Measurements from ENCODE around the gene TINAGL1. TPM values are rescaled to one million over a fixed set of nuclear protein-coding genes. Genes with fewer than 3 reads are reported as not detected.
A peak's percentile ranks its signal among the peaks of the same experiment; 100 is the strongest.
"Not testable (repeated sequence)": the region's sequence is repeated elsewhere in the genome, so short reads cannot be mapped to it uniquely, and the experiment has no call there.

The TINAGL1 gene
- total and polyA plus RNA-seq, 2 experiments from 2014 or later: 1.1 to 3.5 TPM

GRCh38 chr1:31586376-31587327 is 10.3 kb downstream of the TINAGL1 start:
- Histone ChIP-seq H3K9me3 (ENCODE audit: low read depth) (no peaks in the 10 kb centered on the region), H3K79me2 (ENCODE audit: insufficient read depth) (no peaks in the 10 kb centered on the region), H3K9ac (no peak overlapping the region), H4K20me1 (ENCODE audit: insufficient read depth) (no peaks in the 10 kb centered on the region), H3K9me2 (ENCODE audit: insufficient read depth) (no peaks in the 10 kb centered on the region), H3K4me3 (no peak overlapping the region), H3K27me3 (replicated peaks; ENCODE audit: insufficient read depth) (no peaks in the 10 kb centered on the region), H3F3A (ENCODE audit: insufficient read depth) (peaks cover 8% of the 10 kb centered on the region; the same call in 1 of the 2 replicates), H3K4me2 (ENCODE audit: unreplicated experiment) (no peak overlapping the region), H3K4me1 (ENCODE audit: insufficient read depth) (peaks cover 12% of the 10 kb centered on the region), H3K27ac (no peak overlapping the region), H2AFZ (no peak overlapping the region), H3K36me3 (ENCODE audit: low read depth) (no peaks in the 10 kb centered on the region)
- WGBS, 2 experiments (ENCODE audit: low coverage in 1 of 2, low lambda C conversion rate in 2 of 2, missing lambda C conversion rate in 2 of 2): 34 to 38% methylated on average over 39 to 40 of the region's 47 CpGs
- no peak for DNase-seq
- in situ Hi-C loops (cut with MboI): no loop called here
- no peak for TF ChIP-seq EZH2phosphoT487 (IDR thresholded peaks at IDR 0.05; ENCODE audit: insufficient read depth, low read depth)
- TF ChIP-seq EZH2 (IDR thresholded peaks at IDR 0.05; ENCODE audit: insufficient read depth, poor library complexity, severe bottlenecking): no peak

- H3K4me3 ChIP-seq; H3K27ac ChIP-seq; H4K20me1 ChIP-seq (ENCODE audit: insufficient read depth); H3K36me3 ChIP-seq (ENCODE audit: low read depth); H3K79me2 ChIP-seq (ENCODE audit: insufficient read depth); H3K4me2 ChIP-seq (ENCODE audit: unreplicated experiment); H3K4me1 ChIP-seq (ENCODE audit: insufficient read depth); H3K9ac ChIP-seq; in situ Hi-C loops (cut with MboI); H3K9me3 ChIP-seq (ENCODE audit: low read depth); H3F3A ChIP-seq (ENCODE audit: insufficient read depth); H3K9me2 ChIP-seq (ENCODE audit: insufficient read depth); DNase-seq; H3K27me3 ChIP-seq (replicated peaks; ENCODE audit: insufficient read depth); H2AFZ ChIP-seq: not testable (repeated sequence)
- WGBS, 2 experiments (ENCODE audit: low coverage in 1 of 2, low lambda C conversion rate in 2 of 2, missing lambda C conversion rate in 2 of 2): 86 to 88% methylated on average over 5 of the region's 5 CpGs
Measured at GRCh38 chr1:31587328-31587699, 11.0 kb downstream of the TINAGL1 start.

GRCh38 chr1:31587720-31588423 is 11.6 kb downstream of the TINAGL1 start:
- Histone ChIP-seq H3K27me3 (replicated peaks; ENCODE audit: insufficient read depth) (no peaks in the 10 kb centered on the region), H4K20me1 (ENCODE audit: insufficient read depth) (no peaks in the 10 kb centered on the region), H3K9me2 (ENCODE audit: insufficient read depth) (no peaks in the 10 kb centered on the region), H3F3A (ENCODE audit: insufficient read depth) (no peaks in the 10 kb centered on the region), H3K4me1 (ENCODE audit: insufficient read depth) (peaks cover 6% of the 10 kb centered on the region; the same call in 1 of the 2 replicates), H3K36me3 (ENCODE audit: low read depth) (no peaks in the 10 kb centered on the region), H3K79me2 (ENCODE audit: insufficient read depth) (no peaks in the 10 kb centered on the region), H3K4me2 (ENCODE audit: unreplicated experiment) (no peak overlapping the region), H3K9me3 (ENCODE audit: low read depth) (no peaks in the 10 kb centered on the region), H3K9ac (no peak overlapping the region), H3K4me3 (no peak overlapping the region), H2AFZ (no peak overlapping the region), H3K27ac (no peak overlapping the region)
- peak; percentile 65 for DNase-seq
- in situ Hi-C loops (cut with MboI): no loop called here
- WGBS, 2 experiments (ENCODE audit: low coverage in 1 of 2, low lambda C conversion rate in 2 of 2, missing lambda C conversion rate in 2 of 2): 76 to 79% methylated on average over 13 to 14 of the region's 14 CpGs
- TF ChIP-seq EZH2 (IDR thresholded peaks at IDR 0.05; ENCODE audit: insufficient read depth, poor library complexity, severe bottlenecking) (no peak), EZH2phosphoT487 (IDR thresholded peaks at IDR 0.05; ENCODE audit: insufficient read depth, low read depth) (no peak)

GRCh38 chr1:31588751-31589515 is 12.6 kb downstream of the TINAGL1 start:
- Histone ChIP-seq H2AFZ (peak overlapping the region; percentile 86), H3K4me3 (peak overlapping the region; percentile 61), H3K4me2 (ENCODE audit: unreplicated experiment) (peak overlapping the region; percentile 67), H3K79me2 (ENCODE audit: insufficient read depth) (no peaks in the 10 kb centered on the region), H4K20me1 (ENCODE audit: insufficient read depth) (no peaks in the 10 kb centered on the region), H3K9ac (peak overlapping the region; percentile 74), H3K27me3 (replicated peaks; ENCODE audit: insufficient read depth) (no peaks in the 10 kb centered on the region), H3K4me1 (ENCODE audit: insufficient read depth) (peaks cover 6% of the 10 kb centered on the region; the same call in 1 of the 2 replicates), H3F3A (ENCODE audit: insufficient read depth) (no peaks in the 10 kb centered on the region), H3K9me3 (ENCODE audit: low read depth) (no peaks in the 10 kb centered on the region), H3K27ac (no peak overlapping the region), H3K36me3 (ENCODE audit: low read depth) (no peaks in the 10 kb centered on the region), H3K9me2 (ENCODE audit: insufficient read depth) (no peaks in the 10 kb centered on the region)
- in situ Hi-C loops (cut with MboI): no loop called here
- WGBS, 2 experiments (ENCODE audit: low coverage in 1 of 2, low lambda C conversion rate in 2 of 2, missing lambda C conversion rate in 2 of 2): 20 to 25% methylated on average over 29 to 34 of the region's 62 CpGs
- TF ChIP-seq EZH2 (IDR thresholded peaks at IDR 0.05; ENCODE audit: insufficient read depth, poor library complexity, severe bottlenecking) (no peak), EZH2phosphoT487 (IDR thresholded peaks at IDR 0.05; ENCODE audit: insufficient read depth, low read depth) (no peak)
- peak; percentile 70 for DNase-seq
